ENCODE measurements around the gene USP33. TPM values are rescaled to one million over a fixed set of nuclear protein-coding genes. Genes with fewer than 3 reads are reported as not detected.

The USP33 gene
- total RNA-seq, 1 experiment from 2014 or later, result 51.5 TPM

- Mint-ChIP-seq H3K27ac (no peak overlapping the region), H3K4me1 (peaks cover 0 to 2% of the 10 kb centered on the region in 2 experiments; a peak in 1 of 4 replicates), H3K9me3 (no peaks in the 10 kb centered on the region), H3K36me3 (ENCODE audit: insufficient read depth in 1 of 3, low read depth in 3 of 3) (no peaks in the 10 kb centered on the region; a peak in 2 of 7 replicates), H3K4me3 (no peak overlapping the region), H3K27me3 (ENCODE audit: low read depth) (no peaks in the 10 kb centered on the region)
- no peak overlapping the region for H3K56ac ChIP-seq (ENCODE audit: insufficient read length, low read depth, low read length)
- no peak overlapping the region for H3K9ac ChIP-seq (ENCODE audit: extremely low read depth, insufficient read length, low read length)
- no peak overlapping the region for H3K4ac ChIP-seq (ENCODE audit: low read depth, low read length)
- no peaks in the 10 kb centered on the region for H3K79me2 ChIP-seq (ENCODE audit: insufficient read depth, low read length)
- TF ChIP-seq, protein P1, sequence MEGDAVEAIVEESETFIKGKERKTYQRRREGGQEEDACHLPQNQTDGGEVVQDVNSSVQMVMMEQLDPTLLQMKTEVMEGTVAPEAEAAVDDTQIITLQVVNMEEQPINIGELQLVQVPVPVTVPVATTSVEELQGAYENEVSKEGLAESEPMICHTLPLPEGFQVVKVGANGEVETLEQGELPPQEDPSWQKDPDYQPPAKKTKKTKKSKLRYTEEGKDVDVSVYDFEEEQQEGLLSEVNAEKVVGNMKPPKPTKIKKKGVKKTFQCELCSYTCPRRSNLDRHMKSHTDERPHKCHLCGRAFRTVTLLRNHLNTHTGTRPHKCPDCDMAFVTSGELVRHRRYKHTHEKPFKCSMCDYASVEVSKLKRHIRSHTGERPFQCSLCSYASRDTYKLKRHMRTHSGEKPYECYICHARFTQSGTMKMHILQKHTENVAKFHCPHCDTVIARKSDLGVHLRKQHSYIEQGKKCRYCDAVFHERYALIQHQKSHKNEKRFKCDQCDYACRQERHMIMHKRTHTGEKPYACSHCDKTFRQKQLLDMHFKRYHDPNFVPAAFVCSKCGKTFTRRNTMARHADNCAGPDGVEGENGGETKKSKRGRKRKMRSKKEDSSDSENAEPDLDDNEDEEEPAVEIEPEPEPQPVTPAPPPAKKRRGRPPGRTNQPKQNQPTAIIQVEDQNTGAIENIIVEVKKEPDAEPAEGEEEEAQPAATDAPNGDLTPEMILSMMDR (conservative IDR thresholded peaks at IDR 0.05), result 0 out of 3 replicates have a peak, but pooled peaks have one; percentile 19
- no CpG with 5 or more reads among the region's 5 CpGs for WGBS (ENCODE audit: extremely low coverage, insufficient read length, low lambda C conversion rate)
- no peak overlapping the region for H2BK20ac ChIP-seq (ENCODE audit: low read depth, low read length, poor library complexity, severe bottlenecking)
- no peak overlapping the region for H2BK120ac ChIP-seq (ENCODE audit: low read depth, low read length, poor library complexity, severe bottlenecking)
- no peak overlapping the region for H2BK12ac ChIP-seq (ENCODE audit: insufficient read length, low read depth, low read length)
- H3K4me1 ChIP-seq (ENCODE audit: insufficient read depth, low read length), result no peaks in the 10 kb centered on the region
- H3K79me1 ChIP-seq (ENCODE audit: insufficient read depth, low read depth, low read length, poor library complexity, severe bottlenecking), result no peaks in the 10 kb centered on the region
- H2AK5ac ChIP-seq (ENCODE audit: insufficient read length, low read length), result no peak overlapping the region
- H2BK15ac ChIP-seq (ENCODE audit: low read depth, low read length), result no peak overlapping the region
- H4K8ac ChIP-seq (replicated peaks; ENCODE audit: insufficient read length, low read depth, low read length), result no peak overlapping the region
- H3K9me3 ChIP-seq (ENCODE audit: control insufficient read depth, low read depth, low read length), result no peaks in the 10 kb centered on the region
- no peaks in the 10 kb centered on the region for H3K27me3 ChIP-seq (ENCODE audit: insufficient read depth, low read length)
- H3K23me2 ChIP-seq (ENCODE audit: insufficient read length, low read depth, low read length, poor library complexity, severe bottlenecking), result no peaks in the 10 kb centered on the region
- H3T11ph ChIP-seq (ENCODE audit: low read length), result no peak overlapping the region
- no peak overlapping the region for H2AFZ ChIP-seq (ENCODE audit: low read length)
- no peak overlapping the region for H3K27ac ChIP-seq (ENCODE audit: insufficient read length, low read depth, low read length)
- H2BK5ac ChIP-seq (ENCODE audit: insufficient read length, low read length), result no peak overlapping the region
- no peak overlapping the region for H4K91ac ChIP-seq (ENCODE audit: insufficient read length, low read depth, low read length)
- no peak overlapping the region for H4K5ac ChIP-seq (ENCODE audit: insufficient read length, low read depth, low read length)
- no peak overlapping the region for H3K4me2 ChIP-seq (ENCODE audit: insufficient read depth, insufficient read length, low read length)
- no peak overlapping the region for H3K18ac ChIP-seq (ENCODE audit: insufficient read length, low read depth, low read length)
- no peak overlapping the region for H3K23ac ChIP-seq (ENCODE audit: insufficient read length, low read depth, low read length)
- H3K14ac ChIP-seq (ENCODE audit: insufficient read depth, low read length), result no peak overlapping the region
- no peak for DNase-seq
- H4K20me1 ChIP-seq (ENCODE audit: control insufficient read depth, insufficient read depth, insufficient read length), result no peaks in the 10 kb centered on the region
These were observed 37.2 kb upstream of the USP33 start for GRCh38 chr1:77796695-77797405.

All from H9 (cell line).